GM18907 (cell line): Measurements from ENCODE around the gene EML5.
A peak's percentile ranks its signal among the peaks of the same experiment; 100 is the strongest.

Source experiments
- ATAC-seq: cut with Tn5 transposase; IDR thresholded peaks from one replicate; pipeline ENCODE4 v1.9.1; 2021; ENCODE audit warnings: mild to moderate bottlenecking, moderate library complexity; ENCODE audit not compliant: unreplicated experiment

The EML5 gene

DNA sequence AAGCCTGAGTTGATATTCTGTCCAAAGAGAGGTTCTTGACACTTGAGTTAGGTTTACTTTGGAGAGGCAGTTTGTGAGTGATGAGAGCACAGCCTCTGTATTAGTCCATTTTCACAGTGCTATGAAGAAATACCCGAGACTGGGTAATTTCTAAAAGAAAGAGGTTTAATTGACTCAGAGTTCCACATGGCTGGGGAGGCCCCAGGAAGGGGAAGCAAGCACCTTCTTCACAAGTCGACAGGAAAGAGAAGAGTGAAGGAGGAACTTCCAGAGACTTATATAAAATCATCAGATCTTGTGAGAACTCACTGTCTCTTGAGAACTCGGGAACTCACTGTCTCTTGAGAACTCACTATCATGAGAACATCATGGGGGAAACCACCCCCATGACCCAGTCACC lies 224.6 kb downstream of the EML5 start:
- ATAC-seq: no peak

DNA sequence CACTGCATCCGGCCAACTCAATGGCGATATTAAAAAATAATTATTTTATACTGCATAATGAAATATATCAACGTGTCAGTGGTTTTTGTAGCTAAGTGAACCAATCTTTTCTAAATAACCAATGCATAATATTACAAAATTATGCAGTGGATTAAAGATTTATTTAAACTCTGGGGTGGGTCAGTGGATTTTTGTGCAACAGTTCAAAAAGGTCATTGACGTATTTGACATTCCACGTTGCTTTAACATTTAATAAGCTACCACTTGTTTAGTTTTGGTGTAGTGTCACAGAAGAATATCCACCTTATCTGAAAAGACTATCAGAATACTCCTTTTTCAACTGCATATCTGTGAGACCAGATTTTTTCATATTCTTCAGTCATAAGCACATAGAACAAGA lies 227.3 kb downstream of the EML5 start:
- ATAC-seq: no peak

DNA sequence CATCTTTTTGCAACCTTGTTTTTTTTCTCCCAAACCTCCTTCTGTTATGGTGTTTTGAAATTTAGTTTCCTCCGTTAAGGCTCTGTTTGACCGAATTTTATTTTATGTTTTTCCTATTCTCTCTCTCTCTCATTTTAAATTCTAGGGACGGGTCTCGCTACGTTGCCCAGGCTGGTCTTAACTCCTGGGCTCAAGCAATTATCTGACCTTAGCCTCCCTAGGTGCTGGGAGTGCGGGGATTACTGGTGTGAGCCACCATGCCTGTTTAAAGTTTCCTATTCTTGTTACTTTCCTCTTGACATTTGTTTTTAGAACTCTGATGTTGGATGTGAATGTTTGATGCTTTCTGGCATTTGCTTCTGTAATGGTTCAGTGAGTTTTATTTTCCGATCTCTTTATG lies 228.9 kb downstream of the EML5 start:
- ATAC-seq: no peak

DNA sequence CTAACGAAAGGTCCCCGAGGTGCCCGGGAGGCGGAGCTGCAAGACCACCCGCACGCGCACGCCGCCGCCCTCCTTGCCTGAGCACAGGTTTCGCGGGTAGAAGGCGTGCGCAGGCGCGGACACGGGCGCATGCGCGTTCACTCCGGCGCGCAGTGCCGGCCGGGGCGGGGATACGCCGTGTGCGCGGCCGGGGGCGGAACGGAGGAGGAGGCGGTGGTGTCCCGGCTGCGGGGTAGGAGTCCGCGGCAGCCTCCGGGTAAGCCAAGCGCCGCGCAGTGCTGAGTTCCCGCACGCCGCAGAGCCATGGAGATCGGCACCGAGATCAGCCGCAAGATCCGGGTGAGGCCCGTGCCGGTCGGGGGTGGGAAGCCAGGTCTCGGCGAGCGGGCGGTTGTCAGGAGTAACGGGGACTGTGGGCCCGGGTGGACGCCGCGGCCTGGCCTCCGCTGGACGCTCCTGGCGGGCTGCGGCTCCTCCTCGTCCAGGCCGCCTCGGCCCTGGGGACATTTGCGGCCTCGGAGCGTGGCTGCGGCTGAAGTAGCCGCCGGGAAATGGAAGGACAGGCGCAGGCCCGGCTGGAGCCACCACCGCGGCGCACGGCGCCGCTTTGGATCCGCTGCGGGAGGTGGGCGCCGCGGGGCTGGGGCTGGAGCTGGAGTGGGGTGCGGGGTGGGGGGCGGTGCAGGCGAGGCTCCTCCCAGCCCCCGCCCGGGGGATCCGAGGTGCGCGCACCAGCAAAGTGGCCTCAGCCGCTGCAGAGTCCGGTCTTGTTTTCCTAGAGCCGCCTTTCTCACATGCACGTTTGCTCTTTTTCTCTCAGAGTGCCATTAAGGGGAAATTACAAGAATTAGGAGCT lies 229.7 kb downstream of the EML5 start, which contains the start of gene ZC3H14:
Gene ZC3H14, plus strand, starts transcription at position 207 of the 856 bp plus-strand sequence. Its CDS starts 97 bp downstream, at position 304.
- peak; percentile 97 for ATAC-seq

DNA sequence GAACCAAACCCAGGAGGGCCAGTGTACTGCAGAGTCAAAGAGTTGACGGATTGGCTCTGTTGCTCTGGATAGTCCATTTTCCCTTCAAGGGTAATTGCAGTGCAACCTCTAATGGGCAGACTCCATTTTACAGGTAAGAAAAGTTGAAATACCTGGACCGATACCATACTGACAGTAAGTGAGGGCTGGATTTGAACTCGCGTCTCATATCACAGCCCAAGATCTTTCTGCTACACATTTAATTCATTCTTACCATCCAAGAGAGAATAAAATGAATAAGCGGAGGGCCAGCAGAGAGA lies 230.3 kb downstream of the EML5 start:
- no peak for ATAC-seq
